Measurements from ENCODE around the gene MVB12B. TPM values are rescaled to one million over a fixed set of nuclear protein-coding genes. Genes with fewer than 3 reads are reported as not detected.

The MVB12B gene
- total and polyA plus RNA-seq, 2 of the 8 experiments (the other 6 are each of a cell fraction or from before 2014, with no cell fraction given) = 2.6 to 5.0 TPM

GRCh38 chr9:126531591-126531990 is 205.0 kb downstream of the MVB12B start:
- TF ChIP-seq KDM1A (IDR thresholded peaks at IDR 0.05; ENCODE audit: borderline replicate concordance, low read length) = peak; percentile 63; the same call in 1 of the 2 replicates
- no peak for TF ChIP-seq CHD2 (IDR thresholded peaks at IDR 0.05; ENCODE audit: low read length)
- TF ChIP-seq, protein P1, sequence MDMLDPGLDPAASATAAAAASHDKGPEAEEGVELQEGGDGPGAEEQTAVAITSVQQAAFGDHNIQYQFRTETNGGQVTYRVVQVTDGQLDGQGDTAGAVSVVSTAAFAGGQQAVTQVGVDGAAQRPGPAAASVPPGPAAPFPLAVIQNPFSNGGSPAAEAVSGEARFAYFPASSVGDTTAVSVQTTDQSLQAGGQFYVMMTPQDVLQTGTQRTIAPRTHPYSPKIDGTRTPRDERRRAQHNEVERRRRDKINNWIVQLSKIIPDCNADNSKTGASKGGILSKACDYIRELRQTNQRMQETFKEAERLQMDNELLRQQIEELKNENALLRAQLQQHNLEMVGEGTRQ (IDR thresholded peaks at IDR 0.05; ENCODE audit: low read length) = no peak
- TF ChIP-seq GABPA (IDR thresholded peaks at IDR 0.05; ENCODE audit: borderline replicate concordance, insufficient read depth, low read length) = no peak
- no peak for TF ChIP-seq TCF12 (IDR thresholded peaks at IDR 0.05; ENCODE audit: low read depth, low read length)
- WGBS, 2 experiments (ENCODE audit: extremely low coverage in 1 of 2, insufficient coverage in 1 of 2, insufficient read length in 1 of 2, insufficient replicate concordance in 2 of 2, low coverage in 1 of 2, low lambda C conversion rate in 2 of 2, missing lambda C conversion rate in 1 of 2) = 82% methylated on average over 5 of the region's 5 CpGs; no CpG with 5 or more reads in 1 of the 2 experiments
- H3K14ac ChIP-seq (ENCODE audit: insufficient read length) = no peak overlapping the region
- CTCF ChIA-PET (ENCODE audit: partially characterized antibody) = interaction anchor here (0.6 to 6.1 kb wide), 12 partner anchors 12 to 1867 kb away, joined by 3 to 34 read pairs (median 7); no protein-coding TSS in a partner anchor
- H4K8ac ChIP-seq (ENCODE audit: extremely low read depth, insufficient read depth, low read length) = no peak overlapping the region
- H4K5ac ChIP-seq (ENCODE audit: insufficient read length, low read depth, low read length) = no peak overlapping the region
- H3K9me3 ChIP-seq (ENCODE audit: insufficient read depth in 2 of 2, low read depth in 1 of 2, low read length in 1 of 2) = no peaks in the 10 kb centered on the region
- no peak overlapping the region for H2BK120ac ChIP-seq (replicated peaks; ENCODE audit: low read depth, low read length)
- peak overlapping the region; percentile 55; the same call in 1 of the 2 replicates for H2BK12ac ChIP-seq (ENCODE audit: low read depth, low read length)
- FAIRE-seq (no peak), DNase-seq (ENCODE audit: low read depth in 1 of 2, low spot score in 2 of 2) (no peak)
- H3K23me2 ChIP-seq (ENCODE audit: low read depth, low read length) = peaks cover 5% of the 10 kb centered on the region; the same call in 1 of the 2 replicates
- no peaks in the 10 kb centered on the region for H3K79me2 ChIP-seq (ENCODE audit: control insufficient read depth in 1 of 2, insufficient read depth in 2 of 2, low read length in 2 of 2)
- no peak overlapping the region for H2BK5ac ChIP-seq (ENCODE audit: low read depth, low read length)
- 0 out of 2 replicates have a peak overlapping the region, but pooled peaks have one; percentile 46 for H2BK15ac ChIP-seq (ENCODE audit: low read length)
- H3K4me2 ChIP-seq (ENCODE audit: insufficient read depth in 1 of 2, low read depth in 2 of 2, low read length in 2 of 2) = no peak overlapping the region
- H3K36me3 ChIP-seq (ENCODE audit: control insufficient read depth in 2 of 4, insufficient read depth in 4 of 4, low read length in 3 of 4) = no peaks in the 10 kb centered on the region
- H2AFZ ChIP-seq (ENCODE audit: low read length) = peak overlapping the region; percentile 37; the same call in 1 of the 2 replicates
- H2AK5ac ChIP-seq (ENCODE audit: low read depth, low read length) = no peak overlapping the region
- H3K56ac ChIP-seq (replicated peaks; ENCODE audit: insufficient read length, low read depth, low read length) = no peak overlapping the region
- no peak overlapping the region for H3K27ac ChIP-seq (ENCODE audit: low read depth, low read length)
- peaks cover 0 to 8% (median 5%) of the 10 kb centered on the region in 4 experiments; a peak in 5 of 7 replicates for H3K27me3 ChIP-seq (replicated peaks in 1 of 4; ENCODE audit: control insufficient read depth in 3 of 4, extremely low read depth in 1 of 4, insufficient read depth in 3 of 4, low read length in 3 of 4)
- peak overlapping the region; percentile 77 for H4K91ac ChIP-seq (replicated peaks; ENCODE audit: insufficient read length, low read length)
- POLR2A ChIA-PET (ENCODE audit: partially characterized antibody) = no interaction called here
- no peak overlapping the region for H3K4ac ChIP-seq (replicated peaks; ENCODE audit: insufficient read length, low read depth, low read length)
- H2BK20ac ChIP-seq (ENCODE audit: low read length) = peak overlapping the region; percentile 13; the same call in 1 of the 2 replicates
- H3K79me1 ChIP-seq (ENCODE audit: low read depth, low read length) = no peaks in the 10 kb centered on the region
- no peak overlapping the region; the same call in 1 of the 2 replicates for H3K18ac ChIP-seq (ENCODE audit: extremely low read depth, low read length)
- no peak overlapping the region for H3K9ac ChIP-seq (replicated peaks in 1 of 4; ENCODE audit: extremely low read depth in 1 of 4, low read depth in 3 of 4, low read length in 3 of 4)
- H3K4me3 ChIP-seq (ENCODE audit: extremely low read depth in 1 of 4, insufficient read depth in 2 of 4, low read depth in 3 of 4, low read length in 4 of 4) = no peak overlapping the region
- H4K20me1 ChIP-seq (replicated peaks in 1 of 2; ENCODE audit: control insufficient read depth in 1 of 2, insufficient read depth in 2 of 2, low read length in 2 of 2) = no peaks in the 10 kb centered on the region
- peaks cover 14 to 36% (median 18%) of the 10 kb centered on the region in 4 experiments for H3K4me1 ChIP-seq (replicated peaks in 1 of 4; ENCODE audit: control insufficient read depth in 3 of 4, insufficient read depth in 4 of 4, low read length in 3 of 4)
- no peak overlapping the region for H3K23ac ChIP-seq (ENCODE audit: insufficient read length)
